ENCODE measurements around the gene SBF1.

Gene SBF1

GRCh38 chr22:50483977-50484853, 9.4 kb upstream of the SBF1 start:
- no peak for DNase-seq

DNA sequence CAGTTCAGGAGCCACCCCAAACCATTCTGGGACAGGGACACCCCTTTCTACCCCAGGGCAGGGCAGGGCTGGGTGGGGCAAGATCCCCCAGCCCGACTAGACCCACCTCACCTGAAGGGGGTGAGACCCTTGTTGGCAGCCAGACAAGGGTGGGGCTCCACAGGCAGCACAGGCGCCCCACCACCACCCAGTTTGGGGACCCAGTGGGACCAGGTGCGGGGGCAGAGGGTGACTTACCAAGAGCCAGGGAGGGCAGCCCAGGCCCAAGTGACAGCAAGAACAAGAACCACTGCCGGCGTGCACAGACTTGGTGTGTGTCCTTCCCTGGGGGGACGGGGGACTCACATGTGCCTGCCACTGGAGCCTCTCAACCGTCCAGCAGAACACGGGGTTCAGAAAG, 8.7 kb upstream of the SBF1 start:
- no peak for DNase-seq

DNA sequence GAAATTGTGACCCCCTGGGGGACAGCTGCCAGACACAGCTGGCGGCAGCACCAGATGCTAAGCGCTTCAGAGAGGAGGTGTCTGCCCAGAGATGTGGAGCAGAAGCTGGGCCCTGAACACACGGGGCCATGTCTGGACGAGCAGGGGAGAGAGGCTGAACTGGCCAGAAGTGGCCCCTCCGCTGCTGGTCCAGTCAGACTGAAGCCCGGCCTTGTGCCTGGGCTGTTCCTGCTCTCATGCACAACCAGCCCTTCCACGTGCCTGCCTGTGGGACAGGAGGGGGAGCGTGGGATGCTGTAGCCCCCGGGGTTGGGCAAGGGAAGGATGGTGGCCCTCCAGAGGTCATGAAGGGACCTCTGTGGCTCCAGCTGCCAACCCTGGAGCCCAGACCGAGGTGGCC, 8.3 kb upstream of the SBF1 start:
- DNase-seq: no peak

DNA sequence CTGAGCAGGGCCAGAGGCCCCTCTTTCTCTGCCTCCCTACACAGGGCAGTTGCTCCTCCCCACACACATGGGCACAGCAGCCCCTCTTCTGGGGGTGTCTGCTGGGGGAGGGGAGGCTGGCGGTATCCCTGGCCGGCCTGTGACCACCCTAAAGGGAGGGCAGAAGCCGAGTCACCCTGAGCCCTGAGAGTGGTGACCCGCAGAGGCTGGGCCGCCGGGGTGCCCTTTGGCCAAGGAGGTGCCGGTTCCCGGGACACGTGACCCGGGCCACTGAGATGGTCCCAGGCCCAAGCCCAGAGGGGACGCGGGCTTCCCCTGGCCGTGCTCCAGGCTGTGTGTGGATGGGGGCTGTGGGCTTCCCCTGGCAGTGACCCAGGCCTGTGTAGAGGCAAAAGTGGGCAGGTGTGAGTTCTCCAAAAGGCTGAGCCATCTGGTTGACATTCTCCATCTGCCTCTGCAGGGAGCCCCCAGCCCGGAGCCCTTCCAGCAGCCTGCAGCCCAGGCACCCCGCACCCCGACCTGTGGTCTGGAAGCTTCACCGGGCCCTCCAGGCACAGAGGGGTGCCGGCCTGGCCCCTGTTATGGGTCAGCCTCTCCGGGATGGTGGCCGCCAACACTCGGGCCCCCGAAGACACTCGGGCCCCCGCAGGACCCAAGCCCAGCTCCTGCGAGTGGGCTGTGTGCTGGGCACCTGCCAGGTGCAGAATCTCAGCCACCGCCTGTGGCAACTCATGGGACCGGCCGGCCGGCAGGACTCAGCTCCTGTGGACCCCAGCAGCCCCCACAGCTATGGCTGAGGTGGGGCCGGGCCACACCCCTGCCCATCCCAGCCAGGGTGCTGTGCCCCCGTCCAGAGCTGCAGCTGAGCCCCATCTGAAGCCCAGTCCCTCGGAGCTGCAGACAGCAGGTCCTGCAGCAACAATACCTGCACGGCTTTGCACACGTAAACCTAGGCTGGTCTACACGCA, 7.6 kb upstream of the SBF1 start:
- no peak for DNase-seq

DNA sequence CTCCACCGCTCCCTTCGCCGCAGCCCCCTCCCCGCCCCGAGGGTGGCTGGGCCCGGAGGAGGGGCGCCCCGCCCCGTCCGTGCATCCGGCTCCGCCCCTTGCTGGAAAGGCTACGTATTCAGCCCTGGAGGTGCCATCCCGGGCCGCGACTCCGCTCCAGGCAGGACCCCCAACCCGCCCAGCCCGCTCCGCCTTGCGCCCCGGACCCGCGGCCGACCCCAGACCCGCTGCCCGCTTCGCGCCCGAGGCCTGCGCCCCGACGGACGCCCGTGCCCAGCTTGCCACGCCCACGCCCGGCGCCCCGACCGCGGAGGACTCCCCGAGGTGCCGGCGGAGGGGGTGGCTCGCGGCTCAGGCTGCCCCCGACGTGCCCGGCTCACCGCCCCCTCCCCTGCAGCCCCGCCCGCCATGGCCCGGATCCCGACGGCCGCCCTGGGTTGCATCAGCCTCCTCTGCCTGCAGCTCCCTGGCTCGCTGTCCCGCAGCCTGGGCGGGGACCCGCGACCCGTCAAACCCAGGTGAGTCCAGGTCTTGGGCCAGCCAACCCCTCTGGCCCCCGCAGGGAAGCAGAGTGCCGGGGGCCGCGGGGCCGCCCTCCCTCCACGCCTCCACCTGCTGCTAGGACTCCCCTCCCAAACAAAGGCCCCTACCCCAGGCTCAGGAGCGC, 6.7 kb upstream of the SBF1 start, which contains the start of gene ADM2:
TSS of gene ADM2 (plus strand) at position 104 of the 667 bp plus-strand sequence. CDS start at position 409, 305 bp downstream.
- DNase-seq: peak; percentile 53 to 75

GRCh38 chr22:50481045-50481439, 6.2 kb upstream of the SBF1 start:
- DNase-seq: no peak

DNA sequence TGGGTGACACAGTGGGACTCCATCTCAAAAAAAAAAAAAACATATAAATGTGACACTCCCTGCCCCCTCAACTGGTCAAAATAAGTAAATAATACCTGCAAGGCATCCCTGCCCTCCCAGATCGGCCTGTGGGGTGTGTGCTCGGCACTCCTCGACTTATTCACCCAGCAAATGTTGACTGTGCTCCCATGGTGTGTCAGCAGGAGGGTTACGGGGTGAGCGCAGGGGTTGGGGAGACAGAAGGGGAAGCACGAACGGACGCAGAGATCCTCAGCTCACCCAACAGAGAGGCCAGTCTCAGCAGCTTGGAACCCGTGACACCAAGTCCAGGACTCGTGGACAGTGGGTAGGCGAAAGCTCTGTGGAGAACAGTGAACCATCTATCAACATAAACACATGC, 4.9 kb upstream of the SBF1 start:
- DNase-seq: no peak

DNA sequence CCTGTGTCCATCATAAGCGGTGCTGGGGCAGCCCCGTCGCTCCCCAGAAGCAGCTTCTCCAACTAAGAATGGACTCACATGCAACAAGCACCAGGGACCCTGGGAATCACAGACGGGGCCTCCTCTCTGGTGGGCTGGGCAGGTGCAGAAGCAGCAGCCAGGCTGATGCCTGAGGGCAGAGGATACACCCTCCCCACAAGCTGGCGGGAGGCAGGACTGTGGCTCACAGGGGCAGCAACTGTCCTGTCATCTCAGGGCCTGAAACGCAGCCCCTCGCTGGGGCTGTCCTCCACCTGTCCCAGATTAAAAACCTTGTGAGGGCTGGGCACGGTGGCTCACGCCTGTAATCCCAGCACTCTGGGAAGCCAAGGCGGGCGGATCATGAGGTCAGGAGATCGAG, 3.1 kb upstream of the SBF1 start:
- no peak for DNase-seq

GRCh38 chr22:50476868-50477267, 2.0 kb upstream of the SBF1 start:
- no peak for DNase-seq

- DNase-seq: no peak
Observed at GRCh38 chr22:50475652-50476002, 792 bp upstream of the SBF1 start.

DNA sequence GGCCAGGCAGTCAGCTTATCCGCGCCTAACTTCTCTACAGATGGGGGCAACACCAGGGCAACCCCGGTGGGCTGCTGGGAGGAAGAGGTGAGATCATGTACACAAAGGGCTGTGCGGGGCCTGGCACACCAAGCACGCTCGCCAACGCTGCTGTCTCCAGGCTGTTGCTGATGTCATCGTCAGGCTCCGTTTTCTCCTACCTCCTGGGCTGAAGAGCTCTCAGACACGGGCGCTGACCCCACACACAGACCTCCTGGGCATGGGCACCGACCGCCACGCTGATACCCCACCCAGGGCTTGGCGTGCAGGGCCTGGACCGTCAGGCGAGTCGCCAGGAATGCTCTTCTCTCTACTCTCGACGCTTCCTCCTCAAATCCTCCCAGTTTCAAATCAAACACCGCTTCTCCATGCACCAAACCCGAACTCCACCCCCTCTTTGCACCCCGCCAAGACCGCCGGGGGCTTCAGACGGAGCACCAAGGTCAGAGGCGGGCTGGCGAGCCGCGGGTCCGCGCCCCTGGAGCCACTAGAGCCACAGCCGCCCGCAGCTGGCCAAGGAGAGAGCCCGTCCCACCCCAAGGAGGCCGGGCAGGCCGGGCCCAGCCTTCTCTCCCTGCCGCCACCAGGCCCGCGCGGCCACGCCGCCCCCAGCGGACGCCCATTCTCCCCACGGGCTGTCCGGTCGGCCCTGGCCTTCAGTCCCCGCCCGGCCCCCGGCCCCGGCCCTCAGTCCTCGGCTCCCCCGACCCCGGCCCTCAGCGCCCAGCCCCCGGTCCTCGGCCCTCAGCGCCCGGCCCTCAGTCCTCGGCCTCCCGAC, 772 bp downstream of the SBF1 start:
- no peak for DNase-seq

DNA sequence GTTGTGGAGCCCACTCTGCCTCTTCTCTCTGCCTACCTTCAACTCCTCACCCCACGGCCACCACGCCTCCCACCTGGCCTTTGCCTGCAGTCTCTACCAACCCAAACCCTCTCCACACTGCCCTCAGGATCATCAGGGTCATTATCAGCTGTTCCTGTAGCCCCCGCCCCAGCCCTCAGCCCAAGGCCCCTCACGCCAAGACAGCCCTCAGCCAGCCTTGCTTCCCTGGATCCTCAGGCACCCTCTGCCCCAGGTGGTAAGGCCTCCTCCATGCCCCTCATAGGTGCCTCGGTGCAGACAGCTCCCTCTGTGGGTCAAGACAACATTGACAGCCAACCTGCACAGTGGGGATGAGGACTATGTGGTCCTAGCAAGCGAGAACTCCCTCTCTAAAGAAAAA, 1.7 kb downstream of the SBF1 start:
- DNase-seq: peak; percentile 63 to 72

DNA sequence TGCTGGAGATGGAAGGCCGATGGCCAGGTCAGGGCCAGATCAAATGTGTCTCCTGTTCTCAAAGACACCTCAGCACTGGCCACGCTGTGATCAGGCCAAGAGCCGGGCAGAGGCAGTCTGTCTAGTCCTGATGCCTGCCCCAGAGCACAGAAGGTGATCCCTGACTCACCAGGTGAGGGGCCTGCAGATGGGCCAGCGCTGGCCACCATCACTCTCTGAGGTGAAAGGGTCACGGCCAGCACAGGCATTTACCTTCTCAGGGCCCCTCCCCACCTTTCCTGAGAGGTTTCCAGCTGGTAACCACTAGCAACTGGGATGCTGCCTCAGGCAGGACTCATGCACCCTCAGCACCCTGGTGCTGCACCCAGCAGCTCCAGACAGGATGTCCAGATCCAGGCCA, 2.9 kb downstream of the SBF1 start:
- DNase-seq: no peak

- DNase-seq: no peak
Observed at GRCh38 chr22:50471197-50471847, 3.5 kb downstream of the SBF1 start.

DNA sequence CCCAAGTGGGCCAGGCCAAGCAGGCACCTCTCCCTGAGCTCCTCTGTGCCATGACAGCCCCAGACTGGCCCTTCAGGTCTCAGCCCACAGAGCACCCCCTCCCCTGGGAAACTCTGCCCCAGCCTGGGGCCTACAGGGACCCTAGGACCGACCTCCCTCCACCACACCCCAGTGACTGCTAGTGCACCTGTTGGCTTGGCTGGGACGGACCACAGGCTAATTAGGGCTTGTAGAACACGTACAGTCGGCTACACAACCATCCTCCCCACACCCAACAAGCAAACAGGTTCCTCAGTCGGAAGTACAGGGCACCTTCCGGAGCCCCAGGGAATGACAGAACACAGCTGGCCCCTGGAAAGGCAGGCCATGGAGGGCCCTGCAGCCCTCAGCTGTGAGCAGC, 4.3 kb downstream of the SBF1 start:
- peak in 1 of 2 donors; percentile 21 for DNase-seq

DNA sequence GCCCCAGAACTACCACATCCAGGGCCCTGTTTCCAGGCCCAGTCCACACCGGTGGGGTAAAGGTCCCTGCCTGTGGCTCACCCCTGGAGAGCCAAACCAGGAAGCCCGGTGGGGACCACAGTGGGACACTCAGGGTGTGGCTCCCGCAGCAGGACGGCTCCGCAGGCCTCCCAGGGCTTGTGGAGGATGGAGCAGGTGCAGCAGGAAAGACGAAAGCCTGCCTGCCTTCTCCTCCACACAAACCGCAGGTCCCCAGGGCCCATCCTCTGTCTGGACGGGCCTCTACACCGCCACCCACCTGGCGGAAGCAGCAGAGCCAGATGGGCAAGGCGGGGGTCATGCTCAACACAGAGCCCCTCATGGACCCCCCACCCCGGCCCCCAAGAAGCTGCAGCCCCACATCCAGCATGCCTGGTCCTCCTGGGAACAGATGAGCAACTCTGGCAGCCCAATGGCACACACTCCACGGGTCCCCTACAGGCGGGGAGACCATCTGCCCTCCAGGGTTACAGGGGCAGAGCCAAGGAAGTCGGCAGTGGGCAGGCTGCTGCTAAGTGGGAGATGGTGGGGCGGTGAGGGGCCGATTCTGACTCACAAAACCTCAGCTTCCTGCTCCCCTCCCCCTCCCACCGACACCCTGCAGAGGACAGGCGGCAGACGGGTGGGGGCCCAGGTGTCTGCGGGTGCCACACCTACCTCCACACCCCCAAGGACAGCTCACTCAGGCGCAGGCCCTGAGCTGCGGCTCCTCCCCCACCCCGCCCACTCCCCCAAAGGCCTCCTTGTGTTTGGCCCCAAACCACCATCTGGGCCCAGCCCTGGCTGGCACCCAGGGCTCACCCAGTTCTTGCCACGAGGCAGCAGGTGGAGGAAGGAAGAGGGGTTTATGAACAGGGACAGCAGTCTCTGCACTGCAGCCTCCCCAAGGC, 5.2 kb downstream of the SBF1 start:
- peak; percentile 97 to 98 for DNase-seq

GRCh38 chr22:50468626-50469025, 6.2 kb downstream of the SBF1 start:
- DNase-seq: no peak

GRCh38 chr22:50467773-50468440, 6.9 kb downstream of the SBF1 start:
- DNase-seq: no peak

- DNase-seq: no peak
Observed at GRCh38 chr22:50467341-50467740, 7.5 kb downstream of the SBF1 start.
